ENCODE measurements around the gene STPG2.

GRCh38 chr4:98151145-98151924 lies 8.1 kb upstream of the STPG2 start:
- TF ChIP-seq CTCF (IDR thresholded peaks at IDR 0.05; ENCODE audit: low read length) (no peak), EZH2phosphoT487 (IDR thresholded peaks at IDR 0.05; ENCODE audit: low read length) (no peak)
